ENCODE results near the gene SYT7.

The SYT7 gene

GRCh38 chr11:61499816-61500491 lies 80.9 kb downstream of the SYT7 start:
- no peak overlapping the region for H3K4me3 ChIP-seq (ENCODE audit: low read length)
- DNase-seq (ENCODE audit: low read depth) = no peak
- no peak for TF ChIP-seq CTCF (IDR thresholded peaks at IDR 0.05; ENCODE audit: insufficient read depth, low read depth, low read length, missing control alignments)

DNA sequence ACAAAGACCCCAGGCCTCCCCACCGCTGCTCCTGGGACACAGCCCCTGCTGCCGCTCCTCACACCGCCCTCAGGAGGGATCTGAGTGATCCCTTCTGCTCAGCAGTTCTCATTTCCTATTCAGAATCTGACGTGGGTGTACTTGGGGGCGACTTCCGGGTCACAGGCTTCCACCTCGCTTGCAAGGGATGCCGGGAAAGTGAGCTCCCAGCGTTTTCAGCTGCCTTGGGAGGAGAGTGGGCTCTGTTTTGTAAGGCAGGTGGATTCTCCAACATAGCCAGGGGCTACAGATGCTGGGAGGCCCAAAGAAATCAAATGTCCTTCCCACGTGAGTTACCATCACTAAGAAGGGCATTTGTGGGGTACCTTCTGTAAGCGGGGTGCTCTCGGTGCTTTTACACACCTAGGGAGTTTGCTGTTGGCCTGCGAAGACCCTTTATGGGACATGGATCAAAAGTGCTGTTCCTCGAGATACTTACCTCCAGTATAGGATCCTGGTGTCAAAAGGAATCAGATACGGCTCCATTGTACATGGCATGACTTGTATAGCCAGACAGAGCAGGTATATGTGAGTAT lies 82.0 kb downstream of the SYT7 start:
- TF ChIP-seq CTCF (IDR thresholded peaks at IDR 0.05; ENCODE audit: insufficient read depth, low read depth, low read length, missing control alignments) = no peak
- DNase-seq (ENCODE audit: low read depth) = no peak
- no peak overlapping the region for H3K4me3 ChIP-seq (ENCODE audit: low read length)

- TF ChIP-seq CTCF (IDR thresholded peaks at IDR 0.05; ENCODE audit: insufficient read depth, low read depth, low read length, missing control alignments) = no peak
- no peak overlapping the region for H3K4me3 ChIP-seq (ENCODE audit: low read length)
- no peak for DNase-seq (ENCODE audit: low read depth)
Measured at GRCh38 chr11:61497876-61498275, 83.0 kb downstream of the SYT7 start.

- no peak for TF ChIP-seq CTCF (IDR thresholded peaks at IDR 0.05; ENCODE audit: insufficient read depth, low read depth, low read length, missing control alignments)
Measured at GRCh38 chr11:61497473-61497872, 83.4 kb downstream of the SYT7 start.

GRCh38 chr11:61496602-61497400 lies 84.1 kb downstream of the SYT7 start:
- TF ChIP-seq CTCF (IDR thresholded peaks at IDR 0.05; ENCODE audit: insufficient read depth, low read depth, low read length, missing control alignments) = no peak
- no peak for DNase-seq (ENCODE audit: low read depth)
- H3K4me3 ChIP-seq (ENCODE audit: low read length) = no peak overlapping the region

More at GRCh38 chr11:61497473-61497872, 83.4 kb downstream of the SYT7 start:
- H3K4me3 ChIP-seq (ENCODE audit: low read length) = no peak overlapping the region
- no peak for DNase-seq (ENCODE audit: low read depth)

GRCh38 chr11:61495801-61496601 lies 84.9 kb downstream of the SYT7 start:
- DNase-seq (ENCODE audit: low read depth) = no peak
- no peak for TF ChIP-seq CTCF (IDR thresholded peaks at IDR 0.05; ENCODE audit: insufficient read depth, low read depth, low read length, missing control alignments)
- no peak overlapping the region for H3K4me3 ChIP-seq (ENCODE audit: low read length)

Data from epithelial cell of esophagus (primary cell).